ENCODE data around the gene MOGAT3.

Gene MOGAT3

DNA sequence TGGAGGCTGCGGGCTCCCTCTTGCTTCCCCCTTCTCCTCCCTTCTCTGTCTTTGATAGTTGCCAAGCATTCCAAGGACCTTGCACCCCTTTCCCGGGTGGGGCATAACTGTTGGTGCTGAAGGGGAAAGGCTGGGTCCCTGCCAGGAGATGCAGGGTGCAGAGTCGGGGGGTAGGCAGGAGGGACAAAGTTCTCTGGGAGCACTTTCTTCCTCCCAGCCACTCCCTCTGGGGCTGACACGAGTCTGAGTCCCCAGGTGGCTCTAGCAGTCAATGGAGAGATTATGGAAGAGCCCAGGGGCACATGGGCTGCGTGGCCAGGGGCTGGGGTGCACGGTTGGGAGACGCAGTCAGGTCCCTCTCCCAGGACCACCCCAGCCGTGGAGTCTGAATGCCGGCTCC lies 34.7 kb upstream of the MOGAT3 start:
- H3K4ac ChIP-seq (ENCODE audit: low read depth in 1 of 2, low read length in 2 of 2) = no peak overlapping the region
- H3K9me3 ChIP-seq (ENCODE audit: control insufficient read depth, low read length) = no peaks in the 10 kb centered on the region
- WGBS = 86% methylated on average over 6 of the region's 9 CpGs

DNA sequence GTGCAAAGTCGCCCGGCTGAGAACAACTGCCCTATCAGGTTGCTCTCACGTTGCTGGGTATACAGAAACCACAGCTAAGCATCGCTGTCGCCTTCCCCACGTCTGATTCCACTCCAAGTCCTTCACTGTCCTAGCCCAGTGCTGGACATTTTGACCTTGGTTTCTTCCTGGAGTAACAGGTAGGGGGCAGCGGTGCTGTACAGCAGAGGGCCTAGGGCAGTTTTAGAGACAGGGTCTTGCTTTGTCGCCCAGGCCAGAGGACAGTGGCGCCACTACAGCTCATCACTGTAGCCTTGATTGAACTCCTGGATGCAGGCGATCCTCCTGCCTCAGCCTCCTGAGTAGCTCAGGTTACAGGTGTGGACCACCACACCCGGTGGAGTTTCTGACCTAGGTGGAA lies 34.2 kb upstream of the MOGAT3 start:
- H3K79me1 ChIP-seq (replicated peaks; ENCODE audit: low read length, poor library complexity, severe bottlenecking) = peaks cover 13% of the 10 kb centered on the region
- no peak overlapping the region for H2AK5ac ChIP-seq (ENCODE audit: low read length, severe bottlenecking)
- WGBS = 70% methylated on average over 11 of the region's 11 CpGs
- no peak overlapping the region for H3K27ac ChIP-seq (ENCODE audit: low read length, poor library complexity, severe bottlenecking)
- H3K23ac ChIP-seq (ENCODE audit: low read length in 2 of 2) = no peak overlapping the region
- DNase-seq = no peak
- H3K4me1 ChIP-seq (ENCODE audit: control insufficient read depth, insufficient read depth, low read depth, low read length) = peaks cover 39% of the 10 kb centered on the region
- no peaks in the 10 kb centered on the region for H3K9me3 ChIP-seq (ENCODE audit: control insufficient read depth, low read length)
- H2BK5ac ChIP-seq (ENCODE audit: low read depth, low read length, poor library complexity, severe bottlenecking) = no peak overlapping the region
- H3K36me3 ChIP-seq (ENCODE audit: control insufficient read depth in 1 of 2, insufficient read depth in 2 of 2, low read depth in 1 of 2, low read length in 2 of 2) = peaks cover 31 to 62% of the 10 kb centered on the region in 2 experiments
- no peak overlapping the region for H3K9ac ChIP-seq (ENCODE audit: low read length)
- no peak overlapping the region for H3K4me2 ChIP-seq (ENCODE audit: low read length, poor library complexity, severe bottlenecking)
- H2AFZ ChIP-seq (ENCODE audit: low read depth, low read length) = no peak overlapping the region
- H3K27me3 ChIP-seq (ENCODE audit: control insufficient read depth in 1 of 2, insufficient read depth in 1 of 2, low read length in 2 of 2) = no peaks in the 10 kb centered on the region
- H4K8ac ChIP-seq (ENCODE audit: low read length) = no peak overlapping the region
- H2BK15ac ChIP-seq (ENCODE audit: low read depth, poor library complexity, severe bottlenecking) = no peak overlapping the region
- no peak overlapping the region for H2BK120ac ChIP-seq (ENCODE audit: low read depth, low read length)
- H3K4me3 ChIP-seq (ENCODE audit: insufficient read depth in 1 of 2, low read depth in 1 of 2, low read length in 2 of 2) = no peak overlapping the region
- H4K91ac ChIP-seq (ENCODE audit: low read length) = no peak overlapping the region
- H3K14ac ChIP-seq (ENCODE audit: low read length in 2 of 2) = no peak overlapping the region
- no peak overlapping the region for H2BK12ac ChIP-seq (ENCODE audit: low read length in 2 of 2)
- no peak overlapping the region for H3K18ac ChIP-seq (ENCODE audit: low read depth in 1 of 2, low read length in 2 of 2)
- no peak overlapping the region for H3K4ac ChIP-seq (ENCODE audit: low read depth in 1 of 2, low read length in 2 of 2)

More for the DNA sequence above, 34.7 kb upstream of the MOGAT3 start:
- Histone ChIP-seq H2BK120ac (ENCODE audit: low read depth, low read length) (no peak overlapping the region), H2AFZ (ENCODE audit: low read depth, low read length) (no peak overlapping the region), H4K91ac (ENCODE audit: low read length) (no peak overlapping the region), H3K4me3 (ENCODE audit: insufficient read depth in 1 of 2, low read depth in 1 of 2, low read length in 2 of 2) (no peak overlapping the region), H3K4me1 (ENCODE audit: control insufficient read depth, insufficient read depth, low read depth, low read length) (peaks cover 39% of the 10 kb centered on the region), H3K27me3 (ENCODE audit: control insufficient read depth in 1 of 2, insufficient read depth in 1 of 2, low read length in 2 of 2) (no peaks in the 10 kb centered on the region), H3K4me2 (ENCODE audit: low read length, poor library complexity, severe bottlenecking) (no peak overlapping the region), H3K79me1 (replicated peaks; ENCODE audit: low read length, poor library complexity, severe bottlenecking) (peaks cover 17% of the 10 kb centered on the region), H2BK5ac (ENCODE audit: low read depth, low read length, poor library complexity, severe bottlenecking) (no peak overlapping the region), H4K8ac (ENCODE audit: low read length) (no peak overlapping the region), H2BK15ac (ENCODE audit: low read depth, poor library complexity, severe bottlenecking) (no peak overlapping the region), H3K9ac (ENCODE audit: low read length) (no peak overlapping the region), H3K36me3 (ENCODE audit: control insufficient read depth in 1 of 2, insufficient read depth in 2 of 2, low read depth in 1 of 2, low read length in 2 of 2) (peaks cover 36 to 66% of the 10 kb centered on the region in 2 experiments), H3K18ac (ENCODE audit: low read depth in 1 of 2, low read length in 2 of 2) (no peak overlapping the region), H3K27ac (ENCODE audit: low read length, poor library complexity, severe bottlenecking) (no peak overlapping the region), H3K14ac (ENCODE audit: low read length in 2 of 2) (no peak overlapping the region), H2AK5ac (ENCODE audit: low read length, severe bottlenecking) (no peak overlapping the region), H2BK12ac (ENCODE audit: low read length in 2 of 2) (no peak overlapping the region), H3K23ac (ENCODE audit: low read length in 2 of 2) (no peak overlapping the region)
- DNase-seq = no peak

DNA sequence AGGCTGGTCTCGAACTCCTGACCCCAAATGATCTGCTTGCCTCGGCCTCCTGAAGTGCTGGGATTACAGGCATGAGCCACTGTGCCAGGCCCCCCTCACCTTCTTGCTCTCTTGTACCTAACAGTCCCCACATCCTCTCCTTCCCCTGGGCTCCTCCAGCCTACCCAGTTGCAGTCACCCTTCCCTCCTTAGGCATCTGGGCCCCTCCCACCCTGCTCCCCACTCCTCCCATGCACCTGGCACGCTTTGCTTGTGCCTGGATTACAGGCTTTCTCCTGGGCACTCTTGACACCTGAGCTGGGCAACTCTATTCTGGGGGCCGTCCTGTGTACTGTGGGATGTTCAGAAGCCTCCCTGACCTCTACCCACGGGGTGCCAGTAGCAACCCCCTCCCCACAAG lies 33.8 kb upstream of the MOGAT3 start:
- Histone ChIP-seq H3K18ac (ENCODE audit: low read depth in 1 of 2, low read length in 2 of 2) (no peak overlapping the region), H3K14ac (ENCODE audit: low read length in 2 of 2) (no peak overlapping the region), H2BK12ac (ENCODE audit: low read length in 2 of 2) (no peak overlapping the region), H3K9me3 (ENCODE audit: control insufficient read depth, low read length) (no peaks in the 10 kb centered on the region), H3K4me1 (ENCODE audit: control insufficient read depth, insufficient read depth, low read depth, low read length) (peaks cover 37% of the 10 kb centered on the region), H3K4me2 (ENCODE audit: low read length, poor library complexity, severe bottlenecking) (no peak overlapping the region), H2BK120ac (ENCODE audit: low read depth, low read length) (no peak overlapping the region), H3K36me3 (ENCODE audit: control insufficient read depth in 1 of 2, insufficient read depth in 2 of 2, low read depth in 1 of 2, low read length in 2 of 2) (peaks cover 27 to 61% of the 10 kb centered on the region in 2 experiments), H3K23ac (ENCODE audit: low read length in 2 of 2) (no peak overlapping the region), H3K9ac (ENCODE audit: low read length) (no peak overlapping the region), H4K8ac (ENCODE audit: low read length) (no peak overlapping the region), H3K4ac (ENCODE audit: low read depth in 1 of 2, low read length in 2 of 2) (no peak overlapping the region), H3K79me1 (replicated peaks; ENCODE audit: low read length, poor library complexity, severe bottlenecking) (peaks cover 11% of the 10 kb centered on the region), H2AK5ac (ENCODE audit: low read length, severe bottlenecking) (no peak overlapping the region), H3K27ac (ENCODE audit: low read length, poor library complexity, severe bottlenecking) (no peak overlapping the region), H2AFZ (ENCODE audit: low read depth, low read length) (no peak overlapping the region), H4K91ac (ENCODE audit: low read length) (no peak overlapping the region), H3K4me3 (ENCODE audit: insufficient read depth in 1 of 2, low read depth in 1 of 2, low read length in 2 of 2) (no peak overlapping the region), H3K27me3 (ENCODE audit: control insufficient read depth in 1 of 2, insufficient read depth in 1 of 2, low read length in 2 of 2) (no peaks in the 10 kb centered on the region), H2BK15ac (ENCODE audit: low read depth, poor library complexity, severe bottlenecking) (no peak overlapping the region), H2BK5ac (ENCODE audit: low read depth, low read length, poor library complexity, severe bottlenecking) (no peak overlapping the region)
- DNase-seq = no peak
- 92% methylated on average over 5 of the region's 5 CpGs for WGBS

DNA sequence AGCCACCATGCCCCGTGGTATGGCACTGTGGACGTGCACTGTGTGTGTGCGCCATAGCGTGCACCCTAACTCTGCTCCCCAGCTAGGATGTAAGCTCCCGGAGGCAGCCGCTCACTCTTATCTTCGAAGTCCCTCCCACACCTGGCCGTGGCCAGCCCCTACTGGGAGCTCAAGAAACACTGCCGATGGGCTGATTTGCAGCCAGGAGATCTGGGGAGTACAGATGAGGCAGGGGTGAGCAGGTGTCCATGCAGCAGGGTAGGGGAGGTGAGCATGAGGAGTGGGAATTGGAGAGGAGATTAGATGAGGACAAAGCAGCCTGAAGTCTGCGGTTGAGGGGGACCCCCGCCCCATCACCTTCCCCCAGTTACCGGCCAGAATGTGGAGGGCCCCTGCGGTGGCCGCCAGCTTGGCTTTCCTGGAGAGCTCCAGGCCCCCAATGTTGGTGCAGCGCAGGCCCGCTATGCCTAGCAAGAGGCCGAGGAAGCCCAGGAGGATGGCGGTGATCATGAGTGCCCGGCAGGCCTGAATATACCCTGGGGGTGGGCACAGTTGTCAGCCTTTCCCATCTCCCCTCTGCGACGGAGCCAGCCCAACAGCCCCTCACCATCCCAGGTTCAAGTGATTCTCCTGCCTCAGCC lies 33.2 kb upstream of the MOGAT3 start:
- H3K27me3 ChIP-seq (ENCODE audit: control insufficient read depth in 1 of 2, insufficient read depth in 1 of 2, low read length in 2 of 2) = no peaks in the 10 kb centered on the region
- H4K8ac ChIP-seq (ENCODE audit: low read length) = no peak overlapping the region
- no peak overlapping the region for H3K9ac ChIP-seq (ENCODE audit: low read length)
- no peak for DNase-seq
- H2AFZ ChIP-seq (ENCODE audit: low read depth, low read length) = no peak overlapping the region
- H3K18ac ChIP-seq (ENCODE audit: low read depth in 1 of 2, low read length in 2 of 2) = no peak overlapping the region
- no peak overlapping the region for H3K4ac ChIP-seq (ENCODE audit: low read depth in 1 of 2, low read length in 2 of 2)
- H2BK15ac ChIP-seq (ENCODE audit: low read depth, poor library complexity, severe bottlenecking) = no peak overlapping the region
- no peak overlapping the region for H3K4me2 ChIP-seq (ENCODE audit: low read length, poor library complexity, severe bottlenecking)
- no peak overlapping the region for H2BK12ac ChIP-seq (ENCODE audit: low read length in 2 of 2)
- no peak overlapping the region for H2BK5ac ChIP-seq (ENCODE audit: low read depth, low read length, poor library complexity, severe bottlenecking)
- no peak overlapping the region for H4K91ac ChIP-seq (ENCODE audit: low read length)
- peaks cover 28 to 57% of the 10 kb centered on the region in 2 experiments for H3K36me3 ChIP-seq (ENCODE audit: control insufficient read depth in 1 of 2, insufficient read depth in 2 of 2, low read depth in 1 of 2, low read length in 2 of 2)
- peaks cover 31% of the 10 kb centered on the region for H3K4me1 ChIP-seq (ENCODE audit: control insufficient read depth, insufficient read depth, low read depth, low read length)
- H3K79me1 ChIP-seq (replicated peaks; ENCODE audit: low read length, poor library complexity, severe bottlenecking) = peaks cover 10% of the 10 kb centered on the region
- H3K23ac ChIP-seq (ENCODE audit: low read length in 2 of 2) = no peak overlapping the region
- no peak overlapping the region for H2AK5ac ChIP-seq (ENCODE audit: low read length, severe bottlenecking)
- no peak overlapping the region for H2BK120ac ChIP-seq (ENCODE audit: low read depth, low read length)
- H3K14ac ChIP-seq (ENCODE audit: low read length in 2 of 2) = no peak overlapping the region
- no peak overlapping the region for H3K4me3 ChIP-seq (ENCODE audit: insufficient read depth in 1 of 2, low read depth in 1 of 2, low read length in 2 of 2)
- 87% methylated on average over 21 of the region's 21 CpGs for WGBS
- H3K27ac ChIP-seq (ENCODE audit: low read length, poor library complexity, severe bottlenecking) = no peak overlapping the region
- H3K9me3 ChIP-seq (ENCODE audit: control insufficient read depth, low read length) = no peaks in the 10 kb centered on the region
